HUES64 (cell line): Measurements from ENCODE around the gene GMPR2.
"Not testable (repeated sequence)": the region's sequence is repeated elsewhere in the genome, so short reads cannot be mapped to it uniquely, and the experiment has no call there.

Source experiments
- H3K27ac ChIP-seq: 2 replicates; pipeline ENCODE4 v1.7.0; 2013; ENCODE audit warnings: low read depth, low read length, inconsistent platforms
- H3K27me3 ChIP-seq: 2 replicates; pipeline ENCODE4 v1.6.1; 2013; ENCODE audit warnings: mild to moderate bottlenecking, low read length; ENCODE audit not compliant: insufficient read depth
- H3K36me3 ChIP-seq: 2 replicates; pipeline ENCODE4 v1.6.1; 2013; ENCODE audit warnings: mild to moderate bottlenecking, low read length; ENCODE audit not compliant: insufficient read depth
- H3K4me1 ChIP-seq: 2 replicates; pipeline ENCODE4 v1.6.1; 2013; ENCODE audit warnings: mild to moderate bottlenecking, low read length, moderate library complexity; ENCODE audit not compliant: insufficient read depth
- H3K4me3 ChIP-seq: 2 replicates; pipeline ENCODE4 v1.5.1; 2013; ENCODE audit warnings: mild to moderate bottlenecking, low read length, moderate library complexity
- H3K9ac ChIP-seq: 2 replicates; pipeline ENCODE4 v1.6.1; 2013; ENCODE audit warnings: mild to moderate bottlenecking, low read depth, low read length
- H3K9me3 ChIP-seq: 2 replicates; pipeline ENCODE4 v1.6.1; 2013; ENCODE audit warnings: low read depth, low read length; ENCODE audit not compliant: insufficient read depth
- WGBS: fragments of 150-250, 120-280 bp; methylation state at CpG from one replicate; pipeline ENCODE4 v1.1.7; 2013; ENCODE audit warnings: missing lambda C conversion rate; 5-methylcytosine and 5-hydroxymethylcytosine counted together

The GMPR2 gene

DNA sequence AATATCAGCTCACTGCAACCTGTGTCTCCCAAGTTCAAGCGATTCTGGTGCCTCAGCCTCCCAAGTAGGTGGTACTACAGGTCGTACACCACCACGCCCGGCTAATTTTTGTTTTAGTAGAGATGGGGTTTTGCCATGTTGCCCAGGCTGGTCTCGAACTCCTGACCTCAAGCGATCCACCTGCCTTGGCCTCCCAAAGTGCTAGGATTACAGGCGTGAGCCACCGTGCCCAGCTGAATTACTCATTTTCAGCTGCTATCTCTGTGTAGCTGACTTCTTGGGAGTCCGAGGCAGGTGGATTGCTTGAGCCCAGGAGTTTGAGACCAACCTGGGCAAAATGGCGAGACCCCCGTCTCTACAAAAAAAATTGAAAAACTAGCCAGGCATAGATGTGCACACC is 12.6 kb downstream of the GMPR2 start:
- not testable (repeated sequence) for H3K36me3 ChIP-seq, H3K4me1 ChIP-seq, H3K9ac ChIP-seq, H3K27ac ChIP-seq, H3K4me3 ChIP-seq, H3K9me3 ChIP-seq, H3K27me3 ChIP-seq
- WGBS: 94% methylated on average over 11 of the region's 11 CpGs

DNA sequence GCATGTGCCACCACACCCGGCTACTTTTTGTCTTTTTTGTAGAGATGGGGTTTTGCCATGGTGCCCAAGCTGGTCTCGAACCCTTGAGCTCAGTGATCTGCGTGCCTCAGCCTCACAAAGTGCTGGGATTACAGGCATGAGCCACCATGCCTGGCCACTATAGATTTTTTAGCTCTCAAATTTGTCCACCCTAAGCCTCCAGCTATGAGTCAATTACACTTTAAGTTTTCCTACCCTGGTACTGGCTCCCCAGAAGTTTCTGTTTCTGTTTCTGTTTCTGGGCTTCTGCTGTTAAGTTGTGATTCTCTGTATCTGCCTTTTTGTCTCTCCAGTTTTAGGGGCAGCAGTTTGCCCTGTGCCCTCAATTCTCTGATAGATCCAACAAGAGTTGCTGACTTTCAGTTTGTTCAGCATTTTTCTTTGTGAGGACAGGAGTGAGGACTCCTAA is 14.1 kb downstream of the GMPR2 start:
- Histone ChIP-seq H3K36me3 (no peaks in the 10 kb centered on the region), H3K4me3 (no peak overlapping the region), H3K27me3 (no peaks in the 10 kb centered on the region), H3K9me3 (no peaks in the 10 kb centered on the region), H3K4me1 (peaks cover 5% of the 10 kb centered on the region; the same call in 1 of the 2 replicates), H3K27ac (no peak overlapping the region), H3K9ac (no peak overlapping the region)
- 92% methylated on average over 3 of the region's 3 CpGs for WGBS

DNA sequence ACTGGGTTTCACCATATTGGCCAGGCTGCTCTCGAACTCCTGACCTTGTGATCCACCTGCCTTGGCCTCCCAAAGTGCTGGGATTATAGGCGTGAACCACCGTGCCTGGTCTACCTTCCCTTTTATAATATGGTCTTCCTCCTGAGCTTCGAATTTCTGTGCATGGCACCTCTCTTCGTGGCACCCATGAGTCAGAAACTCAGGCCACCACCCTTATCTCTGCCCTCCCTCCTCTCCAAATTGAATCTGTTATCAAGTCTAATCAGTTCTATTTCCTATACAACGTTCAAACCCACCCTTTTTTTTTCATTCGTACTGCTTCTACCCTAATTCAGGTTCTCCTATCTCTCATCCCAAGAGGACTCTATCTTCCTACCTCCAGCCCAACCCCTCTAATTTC is 14.7 kb downstream of the GMPR2 start:
- Histone ChIP-seq H3K9ac (no peak overlapping the region), H3K4me1 (peaks cover 5% of the 10 kb centered on the region; the same call in 1 of the 2 replicates), H3K36me3 (no peaks in the 10 kb centered on the region), H3K4me3 (no peak overlapping the region), H3K27ac (no peak overlapping the region), H3K27me3 (no peaks in the 10 kb centered on the region), H3K9me3 (no peaks in the 10 kb centered on the region)
- 82% methylated on average over 7 of the region's 7 CpGs for WGBS

DNA sequence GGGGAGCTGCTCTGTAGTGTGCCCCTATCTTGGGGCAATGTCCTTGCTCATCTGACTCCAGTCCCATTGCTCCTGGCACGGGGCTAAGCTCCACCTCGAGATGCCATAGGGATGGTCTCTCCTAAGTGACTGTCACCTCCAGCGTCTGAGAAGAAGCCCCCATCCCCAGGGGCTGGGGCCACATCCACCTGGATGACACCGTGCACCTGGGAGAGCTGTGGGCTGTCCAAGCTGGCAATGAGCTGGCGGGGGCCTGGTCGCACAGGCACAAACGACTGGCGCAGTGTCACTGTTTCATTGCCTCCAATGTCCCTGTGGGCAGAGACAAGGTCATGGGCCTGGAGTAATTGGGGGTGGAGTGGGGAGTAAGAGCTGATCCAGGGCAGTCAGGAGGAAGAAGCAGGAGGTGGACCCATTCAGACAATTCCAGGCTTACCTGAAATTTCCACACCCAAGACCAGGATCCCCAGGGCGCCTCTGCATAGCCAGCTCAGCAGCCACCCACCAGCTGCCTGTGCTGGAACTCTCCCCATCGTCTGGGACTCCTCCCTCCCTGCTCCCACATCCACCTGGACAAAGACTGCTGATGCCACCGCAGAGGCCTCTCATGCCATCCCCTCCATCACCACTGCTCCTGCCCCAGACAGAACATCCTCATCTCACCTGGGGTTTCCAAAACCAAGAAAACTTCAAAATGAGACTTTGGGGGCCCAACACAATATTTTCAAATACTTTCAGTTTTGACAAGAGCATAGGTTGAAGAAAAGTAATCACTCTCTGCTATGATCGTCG is 16.7 kb downstream of the GMPR2 start:
- no peaks in the 10 kb centered on the region for H3K9me3 ChIP-seq
- H3K27me3 ChIP-seq: no peaks in the 10 kb centered on the region
- H3K36me3 ChIP-seq: no peaks in the 10 kb centered on the region
- H3K9ac ChIP-seq: no peak overlapping the region
- no peaks in the 10 kb centered on the region for H3K4me1 ChIP-seq
- WGBS: 82% methylated on average over 13 of the region's 13 CpGs
- H3K27ac ChIP-seq: no peak overlapping the region
- no peak overlapping the region for H3K4me3 ChIP-seq

DNA sequence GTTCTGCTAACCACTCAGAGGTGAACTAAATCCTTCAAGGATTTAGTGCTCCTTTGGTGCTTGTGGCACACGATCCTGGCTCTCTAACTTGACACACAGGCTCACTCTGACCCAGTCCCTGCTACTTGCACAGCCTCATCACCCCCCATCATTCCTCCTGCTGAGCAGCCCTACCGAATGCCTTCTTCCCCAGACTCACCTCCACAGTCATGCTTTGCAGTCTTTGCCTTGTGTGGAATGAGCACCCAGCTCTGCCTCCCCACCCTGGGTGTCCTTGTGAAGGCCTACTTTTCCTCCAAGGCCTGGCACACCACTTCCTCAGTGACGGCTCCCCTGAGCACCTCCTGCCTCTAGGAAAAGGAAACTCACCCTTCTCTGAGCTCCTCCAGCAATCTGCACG is 17.6 kb downstream of the GMPR2 start:
- 79% methylated on average over 4 of the region's 4 CpGs for WGBS
- no peak overlapping the region for H3K4me3 ChIP-seq
- no peak overlapping the region for H3K9ac ChIP-seq
- no peak overlapping the region for H3K27ac ChIP-seq
- no peaks in the 10 kb centered on the region for H3K4me1 ChIP-seq
- H3K36me3 ChIP-seq: no peaks in the 10 kb centered on the region
- no peaks in the 10 kb centered on the region for H3K27me3 ChIP-seq
- no peaks in the 10 kb centered on the region for H3K9me3 ChIP-seq

DNA sequence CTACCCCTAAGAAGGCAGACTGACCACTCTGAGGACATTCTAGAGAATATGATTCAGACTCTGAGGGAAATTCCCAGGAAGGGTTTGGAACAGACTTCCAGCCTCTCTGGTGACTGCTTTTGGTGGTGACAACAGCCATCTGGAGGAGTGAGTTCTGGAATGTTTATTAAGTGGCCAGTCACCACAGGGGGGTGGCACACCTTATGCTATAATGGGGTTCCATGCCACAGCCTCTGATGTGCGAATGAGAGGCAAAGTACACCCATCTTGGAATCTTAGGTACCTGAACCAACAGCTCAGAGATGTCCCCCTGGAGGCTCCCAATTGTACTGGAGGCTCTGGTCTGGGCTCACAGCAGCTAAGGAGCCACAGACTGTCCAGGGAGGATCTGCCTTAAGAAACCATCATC is 19.2 kb downstream of the GMPR2 start:
- Histone ChIP-seq H3K4me3 (no peak overlapping the region), H3K27ac (no peak overlapping the region), H3K36me3 (no peaks in the 10 kb centered on the region), H3K27me3 (no peaks in the 10 kb centered on the region), H3K9ac (no peak overlapping the region), H3K4me1 (no peaks in the 10 kb centered on the region), H3K9me3 (no peaks in the 10 kb centered on the region)
- 93% methylated on average over 1 of the region's 1 CpG for WGBS

DNA sequence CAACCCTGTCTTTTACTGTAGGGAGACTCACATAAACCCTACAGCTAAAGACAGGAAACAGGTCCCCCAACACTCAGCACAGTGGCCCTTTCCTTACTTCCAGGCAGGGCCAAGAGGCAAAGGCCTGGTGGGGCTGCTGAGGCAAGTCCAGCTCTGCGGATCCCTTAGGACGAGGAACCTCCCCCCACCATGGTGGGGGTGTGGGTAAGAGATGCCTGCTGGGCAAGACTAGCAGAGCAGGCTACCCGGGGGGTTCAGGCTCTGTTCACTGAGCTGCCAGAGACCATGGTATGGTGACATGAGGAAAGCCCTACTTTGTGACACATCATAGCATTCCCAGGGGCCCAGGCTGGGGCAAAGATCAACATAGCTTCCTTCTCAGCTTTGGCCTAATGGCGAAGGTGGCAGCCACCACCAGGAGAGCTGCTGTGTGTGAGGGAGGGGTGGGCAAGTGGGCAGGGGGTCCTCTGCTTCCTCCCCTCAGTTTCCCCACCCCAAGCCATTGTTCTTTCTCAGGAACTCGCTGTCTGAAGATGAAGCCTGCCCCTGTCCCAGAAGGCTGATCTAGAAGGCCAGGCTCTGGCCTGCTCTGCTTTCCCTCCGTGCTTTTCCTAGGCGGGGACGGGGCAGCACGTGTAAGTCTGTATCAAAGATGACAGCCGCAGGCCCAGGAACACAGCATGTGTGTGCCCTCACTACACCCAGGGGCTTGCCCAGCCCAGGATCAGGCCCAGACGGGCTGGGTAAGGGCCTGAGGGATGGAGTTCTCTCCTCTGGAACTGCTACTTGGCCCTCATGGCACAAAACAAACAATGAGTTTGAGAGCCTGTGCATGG is 19.8 kb downstream of the GMPR2 start:
- Histone ChIP-seq H3K4me1 (no peaks in the 10 kb centered on the region), H3K36me3 (no peaks in the 10 kb centered on the region), H3K27me3 (no peaks in the 10 kb centered on the region), H3K4me3 (no peak overlapping the region), H3K27ac (no peak overlapping the region), H3K9ac (no peak overlapping the region), H3K9me3 (no peaks in the 10 kb centered on the region)
- WGBS: 92% methylated on average over 8 of the region's 11 CpGs

DNA sequence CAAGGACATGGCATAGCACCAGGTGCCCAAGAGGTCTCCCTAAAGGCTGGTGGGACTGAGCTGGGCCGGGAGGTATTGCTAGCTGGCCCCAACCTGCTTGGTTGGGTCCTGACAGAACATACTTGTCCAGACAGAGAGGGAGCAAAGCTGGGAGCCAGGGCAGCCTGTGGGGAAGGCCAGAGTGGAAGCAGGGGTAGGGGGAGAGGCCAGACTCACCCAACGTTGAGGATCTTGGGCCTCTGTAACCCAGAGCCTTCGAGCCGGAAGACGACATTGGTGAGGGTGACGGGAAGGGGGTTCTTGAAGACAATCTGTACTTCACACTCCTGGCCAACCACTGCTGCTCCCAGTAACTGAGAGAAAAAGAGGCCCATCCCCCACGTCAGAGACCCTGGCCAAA is 21.2 kb downstream of the GMPR2 start:
- no peak overlapping the region for H3K4me3 ChIP-seq
- H3K4me1 ChIP-seq: no peaks in the 10 kb centered on the region
- WGBS: 90% methylated on average over 7 of the region's 7 CpGs
- no peaks in the 10 kb centered on the region for H3K9me3 ChIP-seq
- H3K27ac ChIP-seq: no peak overlapping the region
- no peaks in the 10 kb centered on the region for H3K36me3 ChIP-seq
- H3K27me3 ChIP-seq: no peaks in the 10 kb centered on the region
- no peak overlapping the region for H3K9ac ChIP-seq

DNA sequence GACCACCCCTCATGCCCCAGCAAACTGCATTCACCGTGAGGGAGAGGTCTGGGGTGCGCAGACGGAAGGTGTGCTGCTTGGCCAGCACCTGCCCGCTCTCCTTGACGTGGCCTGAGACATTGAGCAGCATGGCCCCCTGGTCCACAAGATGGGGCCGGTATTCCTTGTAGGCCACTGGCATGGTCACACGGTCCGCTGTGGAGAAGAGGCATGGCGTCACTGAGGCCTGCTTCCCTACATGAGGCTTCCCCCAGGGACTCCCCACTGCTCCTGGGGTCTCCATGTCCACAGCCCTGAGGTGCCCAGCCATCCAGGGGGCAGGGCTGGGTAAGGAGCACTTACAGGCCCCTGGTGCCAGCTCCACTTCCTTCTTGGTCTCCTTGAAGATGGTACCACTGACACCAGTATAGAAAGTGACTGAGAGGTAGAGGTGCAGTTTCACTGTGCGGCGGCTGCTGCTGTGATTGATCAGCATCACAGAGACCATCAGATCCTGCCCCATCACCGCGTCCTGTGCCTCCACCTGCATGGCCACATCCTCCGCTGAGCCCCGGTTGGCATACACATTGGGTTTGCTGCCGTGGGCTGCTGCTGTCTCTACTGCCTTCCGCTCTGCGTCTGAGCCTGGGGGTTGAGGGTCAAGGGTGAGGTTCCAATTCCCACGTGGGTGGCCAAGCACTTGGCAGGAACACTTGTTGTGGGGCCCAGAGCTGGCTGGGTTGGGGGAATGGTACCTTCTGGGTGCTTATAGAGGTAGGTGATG is 22.1 kb downstream of the GMPR2 start:
- H3K9ac ChIP-seq: no peak overlapping the region
- 94% methylated on average over 19 of the region's 19 CpGs for WGBS
- no peaks in the 10 kb centered on the region for H3K4me1 ChIP-seq
- H3K36me3 ChIP-seq: no peaks in the 10 kb centered on the region
- no peaks in the 10 kb centered on the region for H3K9me3 ChIP-seq
- no peaks in the 10 kb centered on the region for H3K27me3 ChIP-seq
- H3K27ac ChIP-seq: no peak overlapping the region
- H3K4me3 ChIP-seq: no peak overlapping the region

DNA sequence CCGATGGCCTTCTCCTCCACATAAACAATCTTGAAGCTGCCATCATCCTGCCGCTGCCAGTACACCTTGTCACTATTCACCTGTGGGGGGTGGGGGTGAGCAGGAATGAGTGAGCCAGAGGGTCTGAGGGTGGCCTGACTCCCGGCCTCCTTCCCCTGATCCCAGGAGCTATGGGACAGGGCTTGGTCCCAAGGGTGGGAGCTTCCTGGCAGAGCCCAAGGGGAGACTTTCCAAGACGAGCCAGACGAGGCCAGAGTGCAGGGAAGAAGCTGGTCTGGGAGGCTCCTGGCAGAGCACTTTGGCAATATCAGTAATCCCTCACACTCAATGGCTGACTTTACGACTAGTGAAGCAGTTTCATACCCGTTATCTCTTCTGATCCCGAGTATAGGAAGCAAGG is 22.7 kb downstream of the GMPR2 start:
- Histone ChIP-seq H3K4me3 (no peak overlapping the region), H3K36me3 (no peaks in the 10 kb centered on the region), H3K4me1 (no peaks in the 10 kb centered on the region), H3K27me3 (no peaks in the 10 kb centered on the region), H3K9ac (no peak overlapping the region), H3K27ac (no peak overlapping the region), H3K9me3 (no peaks in the 10 kb centered on the region)
- 92% methylated on average over 6 of the region's 8 CpGs for WGBS
